Upper lobe of right lung (tissue), 1 donor: ENCODE measurements around the gene TOM1L2. TPM values are rescaled to one million over a fixed set of nuclear protein-coding genes. Genes with fewer than 3 reads are reported as not detected.

Experiments
- ATAC-seq: fragments of 200-7000 bp; cut with Tn5 transposase; one replicate; pipeline ENCODE4 v1.9.1; 2020; ENCODE audit warnings: mild to moderate bottlenecking, moderate library complexity
- DNase-seq: peaks from one replicate; pipeline ENCODE4 v3.0.0-alpha.2; 2020
- H3K27ac ChIP-seq: fragments of 200-600 bp; one replicate; pipeline ENCODE4 v1.8.0; 2022
- H3K27me3 ChIP-seq: fragments of 200-600 bp; one replicate; pipeline ENCODE4 v1.8.0; 2022; ENCODE audit warnings: mild to moderate bottlenecking
- H3K36me3 ChIP-seq: fragments of 200-600 bp; one replicate; pipeline ENCODE4 v1.8.0; 2022
- H3K4me1 ChIP-seq: fragments of 200-600 bp; one replicate; pipeline ENCODE4 v1.8.0; 2022
- H3K4me3 ChIP-seq: fragments of 200-600 bp; one replicate; pipeline ENCODE4 v1.8.0; 2022; ENCODE audit warnings: mild to moderate bottlenecking
- H3K9me3 ChIP-seq: fragments of 200-600 bp; one replicate; pipeline ENCODE4 v1.8.0; 2022
- intact Hi-C: fragments of 100-400 bp; cut with DNase I; formaldehyde crosslinking; loops from one replicate; pipeline ENCODE4 v1.11.0; 2022
- total RNA-seq: library from RNA; stranded (reverse); fragmentation: NEBNext Ultra II Directional; extraction: Animal tissue kit (Norgen Biotek cat#: 25700); gene quantifications from one replicate; pipeline ENCODE4 v1.2.1, GENCODE V29; 2021
- TF ChIP-seq, protein P1 (sequence below): fragments of 200-600 bp; IDR thresholded peaks from one replicate; pipeline ENCODE4 v1.8.0; 2022; ENCODE audit warnings: antibody characterized with exemption
- donor health status: DM: no; HTN: yes; CAD: no; lungs with severe emphysema.

Gene TOM1L2
- total RNA-seq, 1 donor from 2014 or later: 76.7 TPM

DNA sequence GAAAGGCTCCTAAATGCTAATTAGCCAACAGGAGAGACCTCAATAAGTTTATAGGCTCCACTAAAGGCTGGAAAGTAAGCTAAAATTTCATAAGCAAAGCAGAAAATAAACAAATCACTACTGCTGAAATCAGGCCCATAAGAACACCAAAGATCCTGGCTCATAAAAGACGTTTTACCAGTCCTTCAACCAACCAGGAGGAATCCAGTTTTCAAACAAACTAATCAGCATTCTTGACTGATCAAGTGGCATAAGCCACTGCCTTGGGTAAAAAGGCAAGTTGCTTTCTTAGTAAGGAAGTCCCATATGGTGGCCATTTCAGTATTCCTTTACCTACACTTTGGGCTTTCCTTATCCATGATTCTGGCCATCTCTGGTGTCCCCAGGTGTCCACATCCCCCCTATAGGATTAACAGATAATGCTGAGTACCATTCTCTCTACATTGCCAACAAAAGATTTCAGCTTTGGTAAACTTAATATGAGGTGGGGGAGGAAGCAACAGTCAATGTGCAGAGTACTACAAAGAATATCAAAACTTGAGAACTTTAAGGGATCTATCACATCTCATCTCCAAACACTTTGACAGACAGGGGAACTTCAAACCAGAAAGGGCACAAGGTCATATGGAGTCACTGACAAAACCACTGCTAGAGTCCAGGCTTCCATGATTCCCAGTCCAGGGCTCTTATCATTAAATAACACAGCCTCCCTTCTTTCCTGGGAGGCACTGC, 1.3 kb downstream of the TOM1L2 start:
- intact Hi-C loops: no loop called here
- Histone ChIP-seq H3K27me3 (no peaks in the 10 kb centered on the region), H3K9me3 (no peaks in the 10 kb centered on the region), H3K27ac (peak overlapping the region; percentile 90), H3K4me1 (peaks cover 27% of the 10 kb centered on the region), H3K4me3 (peak overlapping the region; percentile 80), H3K36me3 (no peaks in the 10 kb centered on the region)
- TF ChIP-seq, protein P1, sequence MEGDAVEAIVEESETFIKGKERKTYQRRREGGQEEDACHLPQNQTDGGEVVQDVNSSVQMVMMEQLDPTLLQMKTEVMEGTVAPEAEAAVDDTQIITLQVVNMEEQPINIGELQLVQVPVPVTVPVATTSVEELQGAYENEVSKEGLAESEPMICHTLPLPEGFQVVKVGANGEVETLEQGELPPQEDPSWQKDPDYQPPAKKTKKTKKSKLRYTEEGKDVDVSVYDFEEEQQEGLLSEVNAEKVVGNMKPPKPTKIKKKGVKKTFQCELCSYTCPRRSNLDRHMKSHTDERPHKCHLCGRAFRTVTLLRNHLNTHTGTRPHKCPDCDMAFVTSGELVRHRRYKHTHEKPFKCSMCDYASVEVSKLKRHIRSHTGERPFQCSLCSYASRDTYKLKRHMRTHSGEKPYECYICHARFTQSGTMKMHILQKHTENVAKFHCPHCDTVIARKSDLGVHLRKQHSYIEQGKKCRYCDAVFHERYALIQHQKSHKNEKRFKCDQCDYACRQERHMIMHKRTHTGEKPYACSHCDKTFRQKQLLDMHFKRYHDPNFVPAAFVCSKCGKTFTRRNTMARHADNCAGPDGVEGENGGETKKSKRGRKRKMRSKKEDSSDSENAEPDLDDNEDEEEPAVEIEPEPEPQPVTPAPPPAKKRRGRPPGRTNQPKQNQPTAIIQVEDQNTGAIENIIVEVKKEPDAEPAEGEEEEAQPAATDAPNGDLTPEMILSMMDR: no peak
- DNase-seq (no peak), ATAC-seq (no peak)

GRCh38 chr17:17966399-17966798, 5.8 kb downstream of the TOM1L2 start:
- Histone ChIP-seq H3K27me3 (no peaks in the 10 kb centered on the region), H3K4me1 (peaks cover 23% of the 10 kb centered on the region), H3K9me3 (no peaks in the 10 kb centered on the region), H3K4me3 (no peak overlapping the region), H3K36me3 (no peaks in the 10 kb centered on the region), H3K27ac (no peak overlapping the region)
- TF ChIP-seq, protein P1: no peak
- ATAC-seq (no peak), DNase-seq (no peak)
- intact Hi-C loops: no loop called here

GRCh38 chr17:17965152-17965721, 7.0 kb downstream of the TOM1L2 start:
- DNase-seq (no peak), ATAC-seq (no peak)
- Histone ChIP-seq H3K27ac (no peak overlapping the region), H3K4me3 (no peak overlapping the region), H3K9me3 (no peaks in the 10 kb centered on the region), H3K36me3 (no peaks in the 10 kb centered on the region), H3K27me3 (no peaks in the 10 kb centered on the region), H3K4me1 (peaks cover 16% of the 10 kb centered on the region)
- intact Hi-C loops: no loop called here
- TF ChIP-seq, protein P1: no peak

- peaks cover 14% of the 10 kb centered on the region for H3K4me1 ChIP-seq
- H3K9me3 ChIP-seq: no peaks in the 10 kb centered on the region
- no peak overlapping the region for H3K27ac ChIP-seq
- intact Hi-C loops: no loop called here
- DNase-seq: no peak
- no peaks in the 10 kb centered on the region for H3K36me3 ChIP-seq
- no peak for ATAC-seq
- no peak overlapping the region for H3K4me3 ChIP-seq
- no peaks in the 10 kb centered on the region for H3K27me3 ChIP-seq
- TF ChIP-seq, protein P1: no peak
Measured at GRCh38 chr17:17964710-17965109, 7.5 kb downstream of the TOM1L2 start.

DNA sequence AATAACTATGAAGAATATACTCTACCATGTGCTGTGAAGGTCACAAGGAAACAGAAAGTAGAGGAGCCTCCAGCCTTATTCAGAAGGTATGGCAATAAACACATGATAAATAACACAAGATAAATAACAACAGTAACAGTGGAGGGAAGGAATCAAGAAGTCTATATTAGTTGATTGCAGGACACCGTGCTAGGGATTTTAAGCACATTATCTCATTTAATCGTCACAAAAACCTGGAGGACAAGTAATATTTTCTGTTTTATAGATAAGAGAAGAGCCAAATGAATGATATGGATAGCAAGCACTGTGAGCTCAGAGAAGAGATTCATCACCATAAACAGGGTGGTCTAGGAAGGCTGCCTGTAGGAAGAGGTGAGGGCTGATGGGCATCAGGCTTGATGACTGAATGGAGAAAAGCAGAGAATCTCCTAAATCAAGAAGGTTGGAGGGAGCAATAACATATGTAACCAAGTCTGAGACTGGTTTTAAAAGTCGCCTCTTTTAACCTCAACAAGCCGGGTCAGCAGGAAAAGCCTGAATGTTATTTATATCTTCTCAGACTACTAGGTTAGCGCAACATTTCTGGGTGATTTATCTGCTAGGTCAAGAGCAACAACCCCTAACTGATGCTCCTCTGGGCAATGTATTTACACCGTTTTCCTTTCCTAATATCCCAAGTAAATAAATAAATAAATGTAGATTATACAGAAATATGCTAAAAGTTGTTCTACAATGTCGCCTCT, 8.3 kb downstream of the TOM1L2 start:
- H3K9me3 ChIP-seq: no peaks in the 10 kb centered on the region
- no peaks in the 10 kb centered on the region for H3K27me3 ChIP-seq
- no peak overlapping the region for H3K27ac ChIP-seq
- H3K4me1 ChIP-seq: peaks cover 18% of the 10 kb centered on the region
- no peaks in the 10 kb centered on the region for H3K36me3 ChIP-seq
- intact Hi-C loops: no loop called here
- H3K4me3 ChIP-seq: no peak overlapping the region
- ATAC-seq: no peak
- TF ChIP-seq, protein P1: no peak
- DNase-seq: no peak
